Ectodermal cell (in vitro differentiated cells): ENCODE results near the gene WNT3.
"Not testable (repeated sequence)": the region's sequence is repeated elsewhere in the genome, so short reads cannot be mapped to it uniquely, and the experiment has no call there.

ENCODE experiments used
- H3K27ac ChIP-seq: 2 replicates; pipeline ENCODE4 v1.7.0; 2013; ENCODE audit warnings: mild to moderate bottlenecking, low read depth, low read length; ENCODE audit not compliant: insufficient read depth, poor library complexity, severe bottlenecking
- H3K27me3 ChIP-seq: 2 replicates; pipeline ENCODE4 v1.7.0; 2013; ENCODE audit warnings: mild to moderate bottlenecking, low read length; ENCODE audit not compliant: insufficient read depth, control insufficient read depth, poor library complexity, severe bottlenecking
- H3K36me3 ChIP-seq: one replicate; pipeline ENCODE4 v1.7.0; 2013; ENCODE audit warnings: low read length; ENCODE audit not compliant: control insufficient read depth, insufficient read depth
- H3K4me1 ChIP-seq: one replicate; pipeline ENCODE4 v1.7.0; 2013; ENCODE audit warnings: low read length; ENCODE audit not compliant: control insufficient read depth, insufficient read depth
- H3K4me3 ChIP-seq: 2 replicates; pipeline ENCODE4 v1.7.0; 2013; ENCODE audit warnings: low read depth, low read length, control low read depth; ENCODE audit not compliant: insufficient read depth
- H3K9me3 ChIP-seq: 2 replicates; pipeline ENCODE4 v1.7.0; 2013; ENCODE audit warnings: mild to moderate bottlenecking, low read length, moderate library complexity; ENCODE audit not compliant: control insufficient read depth
- WGBS, 2 experiments: methylation state at CpG; one replicate each; pipeline ENCODE4 v1.1.7; 2013; ENCODE audit warnings: missing lambda C conversion rate in 2 of 2; 5-methylcytosine and 5-hydroxymethylcytosine counted together

The WNT3 gene

GRCh38 chr17:46758614-46759013 is 59.9 kb downstream of the WNT3 start:
- Histone ChIP-seq H3K4me3 (no peak overlapping the region), H3K27ac (no peak overlapping the region), H3K9me3 (no peaks in the 10 kb centered on the region), H3K27me3 (no peaks in the 10 kb centered on the region), H3K4me1 (no peaks in the 10 kb centered on the region), H3K36me3 (peaks cover 12% of the 10 kb centered on the region)
- WGBS, 2 experiments, result 89 to 93% methylated on average over 5 of the region's 5 CpGs

- H3K36me3 ChIP-seq, result peaks cover 12% of the 10 kb centered on the region
- WGBS, 2 experiments, result 86 to 87% methylated on average over 4 of the region's 4 CpGs
- H3K4me3 ChIP-seq, H3K9me3 ChIP-seq, H3K4me1 ChIP-seq, H3K27me3 ChIP-seq, H3K27ac ChIP-seq: not testable (repeated sequence)
Observed at GRCh38 chr17:46757588-46757987, 60.9 kb downstream of the WNT3 start.

GRCh38 chr17:46756861-46757260 is 61.6 kb downstream of the WNT3 start:
- 94 to 100% methylated on average over 2 of the region's 2 CpGs for WGBS, 2 experiments
- Histone ChIP-seq H3K36me3 (peaks cover 16% of the 10 kb centered on the region), H3K4me1 (no peaks in the 10 kb centered on the region), H3K9me3 (no peaks in the 10 kb centered on the region), H3K4me3 (no peak overlapping the region), H3K27me3 (no peaks in the 10 kb centered on the region), H3K27ac (no peak overlapping the region)

GRCh38 chr17:46756081-46756735 is 62.3 kb downstream of the WNT3 start:
- WGBS, 2 experiments, result 86 to 95% methylated on average over 4 of the region's 4 CpGs
- no peaks in the 10 kb centered on the region for H3K4me1 ChIP-seq
- H3K4me3 ChIP-seq, result no peak overlapping the region
- H3K36me3 ChIP-seq, result peaks cover 21% of the 10 kb centered on the region
- no peaks in the 10 kb centered on the region for H3K27me3 ChIP-seq
- H3K27ac ChIP-seq, result no peak overlapping the region
- no peaks in the 10 kb centered on the region for H3K9me3 ChIP-seq

GRCh38 chr17:46753776-46754175 is 64.7 kb downstream of the WNT3 start:
- Histone ChIP-seq H3K36me3 (peaks cover 21% of the 10 kb centered on the region), H3K4me1 (no peaks in the 10 kb centered on the region), H3K27ac (no peak overlapping the region), H3K27me3 (no peaks in the 10 kb centered on the region), H3K9me3 (no peaks in the 10 kb centered on the region), H3K4me3 (no peak overlapping the region)
- 90 to 94% methylated on average over 2 to 3 of the region's 3 CpGs for WGBS, 2 experiments

DNA sequence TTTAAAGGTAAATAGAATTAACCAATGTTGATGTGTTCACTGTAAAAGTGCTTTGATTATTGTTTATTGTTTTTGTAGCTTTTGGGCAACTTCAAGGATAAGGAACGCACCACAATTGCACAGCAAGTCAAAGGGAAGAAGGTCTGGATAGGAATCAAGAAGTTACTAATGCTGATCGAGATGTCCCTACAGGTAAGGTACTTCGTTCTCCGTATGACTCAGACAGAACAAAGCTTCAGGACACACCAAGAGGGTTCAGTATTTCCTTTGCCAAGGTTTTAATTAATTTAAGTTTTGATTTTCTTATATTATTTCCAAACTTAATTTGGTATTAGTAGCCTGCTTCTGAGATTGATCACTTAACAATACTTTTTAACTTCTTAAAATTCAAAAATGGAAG is 67.1 kb downstream of the WNT3 start:
- no peak overlapping the region for H3K27ac ChIP-seq
- H3K4me3 ChIP-seq, result no peak overlapping the region
- H3K9me3 ChIP-seq, result no peaks in the 10 kb centered on the region
- no peaks in the 10 kb centered on the region for H3K27me3 ChIP-seq
- 93 to 99% methylated on average over 4 of the region's 4 CpGs for WGBS, 2 experiments
- H3K36me3 ChIP-seq, result peaks cover 21% of the 10 kb centered on the region
- no peaks in the 10 kb centered on the region for H3K4me1 ChIP-seq

DNA sequence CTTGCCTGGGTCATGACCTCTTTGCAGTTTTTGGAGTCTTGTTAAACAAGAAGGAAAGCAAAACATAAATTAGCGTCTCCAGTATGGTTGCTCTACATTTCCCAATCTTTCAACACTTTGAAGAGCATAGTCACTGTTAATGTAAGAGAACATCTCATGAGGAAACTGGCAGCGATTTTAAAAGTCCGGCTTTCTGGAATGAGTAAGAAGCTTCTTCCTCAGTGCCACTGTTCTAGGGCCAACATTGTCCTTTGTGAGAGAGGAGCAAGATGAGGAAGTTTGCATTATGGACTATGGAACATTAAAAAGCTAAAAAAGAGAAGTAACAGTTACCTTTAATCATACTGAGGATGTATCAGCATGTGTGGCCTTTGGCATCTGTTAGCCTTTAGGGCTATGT is 73.1 kb downstream of the WNT3 start:
- no peak overlapping the region for H3K27ac ChIP-seq
- H3K27me3 ChIP-seq, result no peaks in the 10 kb centered on the region
- H3K4me3 ChIP-seq, result no peak overlapping the region
- no peaks in the 10 kb centered on the region for H3K9me3 ChIP-seq
- no peaks in the 10 kb centered on the region for H3K36me3 ChIP-seq
- 93 to 95% methylated on average over 3 of the region's 3 CpGs for WGBS, 2 experiments
- peaks cover 7% of the 10 kb centered on the region for H3K4me1 ChIP-seq

GRCh38 chr17:46744441-46744840 is 74.1 kb downstream of the WNT3 start:
- peaks cover 7% of the 10 kb centered on the region for H3K4me1 ChIP-seq
- H3K27me3 ChIP-seq, result no peaks in the 10 kb centered on the region
- H3K4me3 ChIP-seq, result no peak overlapping the region
- no peaks in the 10 kb centered on the region for H3K36me3 ChIP-seq
- H3K27ac ChIP-seq, result no peak overlapping the region
- 84 to 88% methylated on average over 1 of the region's 1 CpG for WGBS, 2 experiments
- H3K9me3 ChIP-seq, result no peaks in the 10 kb centered on the region

DNA sequence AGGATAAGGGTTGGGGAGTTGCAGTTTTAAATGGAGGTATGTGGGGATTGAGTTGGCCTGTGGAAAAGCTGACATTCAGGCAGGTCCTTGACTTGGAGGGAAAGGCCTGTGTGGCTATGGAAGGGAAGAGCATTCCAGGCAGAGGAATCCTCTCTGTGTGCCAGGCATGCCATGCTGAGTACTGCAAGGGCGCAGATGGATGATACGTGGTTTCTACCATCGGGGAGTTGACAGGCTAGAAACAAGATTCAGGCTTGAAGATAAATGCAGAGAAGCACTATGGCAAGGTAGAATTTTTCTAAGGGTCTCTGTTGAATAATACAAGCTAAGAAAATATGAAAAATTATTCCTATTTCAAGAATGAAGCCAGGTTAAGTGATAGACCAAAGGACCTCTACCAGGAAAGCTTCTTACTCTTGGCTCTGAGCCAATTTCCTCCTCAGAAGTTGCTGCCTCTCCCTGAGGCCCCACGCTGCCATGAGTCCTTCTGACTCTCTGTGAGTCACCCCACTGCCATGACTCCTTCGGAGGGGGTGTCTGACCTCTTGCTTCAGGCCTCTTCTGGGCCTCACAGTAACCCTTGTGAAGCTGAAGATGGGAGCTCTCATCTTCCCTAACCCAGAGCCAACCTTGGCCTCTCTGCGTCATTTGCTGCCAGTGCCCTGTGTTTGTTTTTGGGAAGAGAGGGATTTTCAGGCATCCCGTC is 75.8 kb downstream of the WNT3 start:
- Histone ChIP-seq H3K4me3 (no peak overlapping the region), H3K36me3 (no peaks in the 10 kb centered on the region), H3K27ac (no peak overlapping the region), H3K27me3 (no peaks in the 10 kb centered on the region), H3K4me1 (peaks cover 7% of the 10 kb centered on the region), H3K9me3 (no peaks in the 10 kb centered on the region)
- 88 to 93% methylated on average over 7 of the region's 7 CpGs for WGBS, 2 experiments

DNA sequence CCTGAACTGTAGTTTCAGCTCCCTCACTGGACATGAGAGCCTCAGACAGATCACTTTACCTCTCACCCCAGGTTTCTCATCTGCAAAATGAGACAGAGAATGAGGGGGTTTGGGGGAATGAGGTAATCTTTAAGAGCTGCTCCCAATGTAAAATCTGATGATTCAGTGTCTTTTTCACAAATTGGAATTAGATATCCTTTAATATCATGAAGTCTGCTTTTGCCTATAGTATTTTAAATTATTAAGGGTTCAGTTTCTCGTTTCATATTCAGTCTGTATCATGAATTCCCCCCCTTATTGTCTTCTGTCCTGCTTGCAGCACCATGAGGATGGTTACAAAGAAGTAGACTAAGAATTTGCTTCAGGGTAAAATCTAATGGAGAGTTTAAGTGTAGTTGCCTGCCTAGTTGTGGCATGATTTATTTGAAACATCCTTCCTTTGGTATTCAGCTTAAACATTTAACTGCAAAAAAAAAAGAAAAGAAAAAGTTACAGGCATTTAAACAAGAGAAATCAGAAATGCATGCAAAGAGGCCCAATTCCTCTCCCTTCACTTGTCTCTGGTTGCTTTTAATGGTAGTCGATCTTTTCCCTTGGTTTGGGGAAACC is 77.3 kb downstream of the WNT3 start:
- no peak overlapping the region for H3K4me3 ChIP-seq
- H3K9me3 ChIP-seq, result no peaks in the 10 kb centered on the region
- peaks cover 7% of the 10 kb centered on the region for H3K4me1 ChIP-seq
- H3K27me3 ChIP-seq, result no peaks in the 10 kb centered on the region
- H3K36me3 ChIP-seq, result no peaks in the 10 kb centered on the region
- H3K27ac ChIP-seq, result no peak overlapping the region
- WGBS, 2 experiments, result 94 to 100% methylated on average over 1 to 2 of the region's 2 CpGs
